PC-3 (cell line): ENCODE results near the gene TMEM184A. TPM values are rescaled to one million over a fixed set of nuclear protein-coding genes. Genes with fewer than 3 reads are reported as not detected.

Experiments
- ATAC-seq: fragments of 200-7000 bp; cut with Tn5 transposase; 2 replicates; pipeline ENCODE4 v1.9.1; 2020; ENCODE audit warnings: mild to moderate bottlenecking, moderate library complexity
- BruUV-seq: library from RNA; stranded (reverse); fragments of 400-500 nt; replicated peaks from 2 replicates; lab custom pipeline; 2021; lab: Mats Ljungman, UMichigan
- CTCF ChIA-PET: fragments of 300-600 bp; sonication (Branson Sonifier 250); formaldehyde crosslinking; loops from one replicate; lab custom pipeline; 2022; ENCODE audit warnings: antibody characterized with exemption; lab: Charles Lee
- POLR2A ChIA-PET: fragments of 300-600 bp; sonication (Branson Sonifier 250); formaldehyde crosslinking; loops from one replicate; lab custom pipeline; 2022; ENCODE audit warnings: antibody characterized with exemption; ENCODE audit not compliant: unreplicated experiment; lab: Charles Lee
- DNase-seq: peaks from one replicate; pipeline ENCODE4 v3.0.0-alpha.2; 2015
- H2AFZ ChIP-seq: fragments of 300-600 bp; sonication (generic); 2 replicates; pipeline ENCODE4 v1.6.0; 2016; ENCODE audit warnings: antibody characterized with exemption, low read length
- H3F3A ChIP-seq: fragments of 300-600 bp; sonication (generic); one replicate; pipeline ENCODE4 v1.6.0; 2017; ENCODE audit warnings: antibody characterized with exemption, low read length, control low read depth, mild to moderate bottlenecking; ENCODE audit not compliant: unreplicated experiment
- H3K27ac ChIP-seq: fragments of 300-600 bp; sonication (generic); 2 replicates; pipeline ENCODE4 v1.5.1; 2016; ENCODE audit warnings: mild to moderate bottlenecking, low read length
- H3K27me3 ChIP-seq: fragments of 300-600 bp; sonication (generic); 2 replicates; pipeline ENCODE4 v1.6.1; 2016; ENCODE audit warnings: low read length, mixed read lengths
- H3K36me3 ChIP-seq: fragments of 300-600 bp; sonication (generic); 2 replicates; pipeline ENCODE4 v1.6.1; 2016; ENCODE audit warnings: low read depth, mixed run types, low read length, mixed read lengths
- H3K4me1 ChIP-seq: fragments of 300-600 bp; sonication (generic); 2 replicates; pipeline ENCODE4 v1.5.1; 2016; ENCODE audit warnings: low read length; ENCODE audit not compliant: insufficient read depth
- H3K4me2 ChIP-seq: fragments of 300-600 bp; sonication (generic); 2 replicates; pipeline ENCODE4 v1.6.0; 2016; ENCODE audit warnings: low read length
- H3K4me3 ChIP-seq: fragments of 300-600 bp; sonication (generic); 2 replicates; pipeline ENCODE4 v1.5.1; 2016; ENCODE audit warnings: mild to moderate bottlenecking, low read length, mixed read lengths
- H3K79me2 ChIP-seq: fragments of 300-600 bp; sonication (generic); 2 replicates; pipeline ENCODE4 v1.6.1; 2017; ENCODE audit warnings: low read length, mixed read lengths
- H3K9ac ChIP-seq: fragments of 300-600 bp; sonication (generic); 2 replicates; pipeline ENCODE4 v1.6.0; 2016; ENCODE audit warnings: mild to moderate bottlenecking, low read length
- H3K9me2 ChIP-seq: fragments of 300-600 bp; sonication (generic); replicated peaks from 2 replicates; pipeline ENCODE4 v1.6.1; 2016; ENCODE audit warnings: mixed run types, low read length, mixed read lengths
- H3K9me3 ChIP-seq: fragments of 300-600 bp; sonication (generic); 2 replicates; pipeline ENCODE4 v1.6.1; 2016; ENCODE audit warnings: low read length, mixed read lengths
- H4K20me1 ChIP-seq: fragments of 300-600 bp; sonication (generic); 2 replicates; pipeline ENCODE4 v1.6.1; 2016; ENCODE audit warnings: low read length, mixed read lengths
- EZH2 ChIP-seq: fragments of 300-600 bp; sonication (generic); IDR thresholded peaks from one replicate; pipeline ENCODE4 v1.6.1; 2017; ENCODE audit warnings: antibody characterized with exemption, mild to moderate bottlenecking, low read length; ENCODE audit not compliant: unreplicated experiment
- EZH2phosphoT487 ChIP-seq: fragments of 300-600 bp; sonication (generic); IDR thresholded peaks from 2 replicates; pipeline ENCODE4 v1.6.1; 2018; ENCODE audit warnings: mild to moderate bottlenecking, antibody characterized with exemption, low read length, borderline replicate concordance
- intact Hi-C: fragments of 100-400 bp; cut with micrococcal nuclease; formaldehyde crosslinking; loops from 2 replicates; pipeline ENCODE4 v1.9.0; 2023
- total RNA-seq: library from RNA; depleted of rRNA; stranded (reverse); fragments of >200 nt; gene quantifications from 2 replicates; pipeline ENCODE4 v1.2.3, GENCODE V29; 2014
- TF ChIP-seq, protein P1 (sequence below): fragments of 300-600 bp; sonication (generic); conservative IDR thresholded peaks from 2 replicates; pipeline ENCODE4 v1.5.1; 2017; ENCODE audit warnings: antibody characterized with exemption, low read depth, mild to moderate bottlenecking, low read length

The TMEM184A gene
- total RNA-seq, 1 experiment from 2014 or later = 23.1 TPM

- H3F3A ChIP-seq = no peaks in the 10 kb centered on the region
- no peak overlapping the region for H3K4me3 ChIP-seq
- H4K20me1 ChIP-seq = no peaks in the 10 kb centered on the region
- no peak overlapping the region for H3K9ac ChIP-seq
- no peak overlapping the region for H2AFZ ChIP-seq
- peaks cover 16% of the 10 kb centered on the region for H3K4me1 ChIP-seq
- TF ChIP-seq, protein P1, sequence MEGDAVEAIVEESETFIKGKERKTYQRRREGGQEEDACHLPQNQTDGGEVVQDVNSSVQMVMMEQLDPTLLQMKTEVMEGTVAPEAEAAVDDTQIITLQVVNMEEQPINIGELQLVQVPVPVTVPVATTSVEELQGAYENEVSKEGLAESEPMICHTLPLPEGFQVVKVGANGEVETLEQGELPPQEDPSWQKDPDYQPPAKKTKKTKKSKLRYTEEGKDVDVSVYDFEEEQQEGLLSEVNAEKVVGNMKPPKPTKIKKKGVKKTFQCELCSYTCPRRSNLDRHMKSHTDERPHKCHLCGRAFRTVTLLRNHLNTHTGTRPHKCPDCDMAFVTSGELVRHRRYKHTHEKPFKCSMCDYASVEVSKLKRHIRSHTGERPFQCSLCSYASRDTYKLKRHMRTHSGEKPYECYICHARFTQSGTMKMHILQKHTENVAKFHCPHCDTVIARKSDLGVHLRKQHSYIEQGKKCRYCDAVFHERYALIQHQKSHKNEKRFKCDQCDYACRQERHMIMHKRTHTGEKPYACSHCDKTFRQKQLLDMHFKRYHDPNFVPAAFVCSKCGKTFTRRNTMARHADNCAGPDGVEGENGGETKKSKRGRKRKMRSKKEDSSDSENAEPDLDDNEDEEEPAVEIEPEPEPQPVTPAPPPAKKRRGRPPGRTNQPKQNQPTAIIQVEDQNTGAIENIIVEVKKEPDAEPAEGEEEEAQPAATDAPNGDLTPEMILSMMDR = no peak
- no peak for TF ChIP-seq EZH2phosphoT487
- TF ChIP-seq EZH2 = no peak
- peaks cover 9% of the 10 kb centered on the region for H3K36me3 ChIP-seq
- ATAC-seq (no peak), DNase-seq (peak; percentile 11)
- intact Hi-C loops = loop anchor here (2.0 kb wide), 1 partner anchor 27 kb away; no protein-coding TSS in a partner anchor
- H3K9me3 ChIP-seq = no peaks in the 10 kb centered on the region
- no TSS peak for BruUV-seq
- no peak overlapping the region for H3K27ac ChIP-seq
- ChIA-PET POLR2A (no interaction called here), CTCF (interaction anchor here (1.0 kb wide), 1 partner anchor 50 kb away, joined by 8 read pairs; the partner anchor contains the start of gene TMEM184A)
- no peaks in the 10 kb centered on the region for H3K27me3 ChIP-seq
- H3K9me2 ChIP-seq = no peaks in the 10 kb centered on the region
- no peak overlapping the region for H3K4me2 ChIP-seq
- H3K79me2 ChIP-seq = peaks cover 30% of the 10 kb centered on the region
These were observed 50.1 kb downstream of the TMEM184A start for GRCh38 chr7:1505731-1506550.

GRCh38 chr7:1503816-1504775 lies 51.9 kb downstream of the TMEM184A start, which contains the start of gene INTS1:
Gene INTS1, minus strand, starts transcription at chr7:1504389. Its CDS starts 429 bp downstream, at chr7:1503960.
- H3K4me1 ChIP-seq = peaks cover 16% of the 10 kb centered on the region
- no peaks in the 10 kb centered on the region for H3K27me3 ChIP-seq
- no peaks in the 10 kb centered on the region for H3K9me2 ChIP-seq
- ChIA-PET CTCF (no interaction called here), POLR2A (no interaction called here)
- ATAC-seq = peak; percentile 93
- intact Hi-C loops = loop anchor here (1.0 kb wide), 1 partner anchor 63 kb away; no protein-coding TSS in a partner anchor
- peaks cover 12% of the 10 kb centered on the region for H3K36me3 ChIP-seq
- peak within 1 kb of the TSS; percentile 97 for H3K4me3 ChIP-seq
- DNase-seq = peak; percentile 95
- H4K20me1 ChIP-seq = no peaks in the 10 kb centered on the region
- H3K27ac ChIP-seq = peak within 1 kb of the TSS; percentile 20; the same call in 1 of the 2 replicates
- no TSS peak for BruUV-seq
- peak within 1 kb of the TSS; percentile 57; the same call in 1 of the 2 replicates for H2AFZ ChIP-seq
- H3K79me2 ChIP-seq = peaks cover 34% of the 10 kb centered on the region
- peak within 1 kb of the TSS; percentile 92 for H3K4me2 ChIP-seq
- TF ChIP-seq EZH2 (no peak), EZH2phosphoT487 (peak; percentile 79)
- TF ChIP-seq, protein P1 = peak; percentile 78
- no peaks in the 10 kb centered on the region for H3F3A ChIP-seq
- H3K9me3 ChIP-seq = no peaks in the 10 kb centered on the region
- peak within 1 kb of the TSS; percentile 91 for H3K9ac ChIP-seq
